GM12878 (cell line): ENCODE measurements around the gene PLPPR2. TPM values are rescaled to one million over a fixed set of nuclear protein-coding genes. Genes with fewer than 3 reads are reported as not detected.

ENCODE experiments used
- CBX5 ChIP-seq: sonication (generic); IDR thresholded peaks from 2 replicates; pipeline ENCODE4 v1.6.1; 2016; ENCODE audit warnings: low read depth, moderate library complexity, mild to moderate bottlenecking, inconsistent platforms
- CREB1 ChIP-seq: IDR thresholded peaks from 2 replicates; pipeline ENCODE4 v1.6.1; 2012; ENCODE audit warnings: low read depth, mild to moderate bottlenecking, inconsistent platforms
- HCFC1 ChIP-seq: fragments of 150-350 bp; IDR thresholded peaks from 2 replicates; pipeline ENCODE4 v1.6.1; 2014; ENCODE audit warnings: low read length
- HDGF ChIP-seq: fragments of 450-650 bp; IDR thresholded peaks from 2 replicates; pipeline ENCODE4 v1.6.1; 2016; ENCODE audit warnings: antibody characterized with exemption
- POLR2AphosphoS2 ChIP-seq: IDR thresholded peaks from 2 replicates; pipeline ENCODE4 v1.6.1; 2011; ENCODE audit warnings: low read depth, mild to moderate bottlenecking, low read length, improper control_type of control experiment, moderate library complexity
- POLR2AphosphoS5 ChIP-seq: IDR thresholded peaks from 2 replicates; pipeline ENCODE4 v1.6.1; 2011; ENCODE audit warnings: mild to moderate bottlenecking, low read length, inconsistent platforms
- STAT1 ChIP-seq: fragments of 450-650 bp; conservative IDR thresholded peaks from 2 replicates; pipeline ENCODE4 v1.6.1; 2014; ENCODE audit warnings: antibody characterized with exemption, mild to moderate bottlenecking
- TAF1 ChIP-seq: IDR thresholded peaks from 2 replicates; pipeline ENCODE4 v1.6.1; 2011; ENCODE audit warnings: mild to moderate bottlenecking, low read depth, low read length, borderline replicate concordance
- YY1 ChIP-seq: IDR thresholded peaks from 2 replicates; pipeline ENCODE4 v1.6.1; 2011; ENCODE audit warnings: low read depth, mild to moderate bottlenecking, low read length
- ZBED1 ChIP-seq: IDR thresholded peaks from 2 replicates; pipeline ENCODE4 v1.6.1; 2016; ENCODE audit warnings: borderline replicate concordance
- polyA plus RNA-seq, 11 experiments: library from polyadenylated mRNA; depleted of rRNA in 4 of 11; unstranded in 6 of 11; stranded (reverse) in 5 of 11; fragments of >200 nt; fragmentation: Nextera tagmentation in 4 of 11; fragmentation: Illumina TruSeq in 1 of 11; extraction: Ambion mirVana in 4 of 11; extraction: Trizol in 1 of 11; gene quantifications; 1 replicate in 1 of 11; 2 replicates in 10 of 11; pipeline versions ENCODE4 v1.2.1 to v1.2.3, GENCODE V29; 2011 to 2016; ENCODE audit warnings: inconsistent platforms in 2 of 11, missing spikeins in 2 of 11, low read depth in 1 of 11
- total RNA-seq, 4 experiments: library from RNA; depleted of rRNA in 3 of 4; stranded (reverse); fragments of >200 nt in 3 of 4; fragmentation: Illumina TruSeq in 1 of 4; extraction: Trizol in 1 of 4; gene quantifications; 2 replicates each; pipeline versions ENCODE4 v1.2.1 to v1.2.3, GENCODE V29; 2013 to 2021
- TF ChIP-seq, protein P1 (sequence below): IDR thresholded peaks from 2 replicates; pipeline ENCODE4 v1.6.1; 2012; ENCODE audit warnings: improper control_type of control experiment, low read depth, low read length; ENCODE audit not compliant: insufficient replicate concordance
- TF ChIP-seq, protein P2 (sequence below): IDR thresholded peaks from 2 replicates; pipeline ENCODE4 v1.6.1; 2012; ENCODE audit warnings: low read depth, low read length, improper control_type of control experiment
- TF ChIP-seq, protein P3 (sequence below): IDR thresholded peaks from 2 replicates; pipeline ENCODE4 v1.6.1; 2011; ENCODE audit warnings: mild to moderate bottlenecking, low read depth, low read length, moderate library complexity; ENCODE audit not compliant: insufficient replicate concordance
- TF ChIP-seq, protein P4 (sequence below): IDR thresholded peaks from 2 replicates; pipeline ENCODE4 v1.6.1; 2011; ENCODE audit warnings: low read depth, mild to moderate bottlenecking, low read length, moderate library complexity, borderline replicate concordance; ENCODE audit errors: extremely low read depth
- TF ChIP-seq, protein P5 (sequence below): fragments of 450-650 bp; IDR thresholded peaks from 2 replicates; pipeline ENCODE4 v1.6.1; 2014; ENCODE audit warnings: mild to moderate bottlenecking
- TF ChIP-seq, protein P6 (sequence below): fragments of 450-650 bp; conservative IDR thresholded peaks from 2 replicates; pipeline ENCODE4 v1.6.1; 2017; ENCODE audit warnings: mild to moderate bottlenecking, moderate library complexity
- TF ChIP-seq, protein P7 (sequence below): fragments of 450-650 bp; IDR thresholded peaks from 2 replicates; pipeline ENCODE4 v1.6.1; 2017; ENCODE audit warnings: low read depth, mild to moderate bottlenecking, moderate library complexity

PLPPR2 gene
- total and polyA plus RNA-seq, 10 of the 15 experiments (the other 5 are each of a cell fraction or from before 2014, with no cell fraction given) = 0.09 to 2.8 (median 0.70) TPM

DNA sequence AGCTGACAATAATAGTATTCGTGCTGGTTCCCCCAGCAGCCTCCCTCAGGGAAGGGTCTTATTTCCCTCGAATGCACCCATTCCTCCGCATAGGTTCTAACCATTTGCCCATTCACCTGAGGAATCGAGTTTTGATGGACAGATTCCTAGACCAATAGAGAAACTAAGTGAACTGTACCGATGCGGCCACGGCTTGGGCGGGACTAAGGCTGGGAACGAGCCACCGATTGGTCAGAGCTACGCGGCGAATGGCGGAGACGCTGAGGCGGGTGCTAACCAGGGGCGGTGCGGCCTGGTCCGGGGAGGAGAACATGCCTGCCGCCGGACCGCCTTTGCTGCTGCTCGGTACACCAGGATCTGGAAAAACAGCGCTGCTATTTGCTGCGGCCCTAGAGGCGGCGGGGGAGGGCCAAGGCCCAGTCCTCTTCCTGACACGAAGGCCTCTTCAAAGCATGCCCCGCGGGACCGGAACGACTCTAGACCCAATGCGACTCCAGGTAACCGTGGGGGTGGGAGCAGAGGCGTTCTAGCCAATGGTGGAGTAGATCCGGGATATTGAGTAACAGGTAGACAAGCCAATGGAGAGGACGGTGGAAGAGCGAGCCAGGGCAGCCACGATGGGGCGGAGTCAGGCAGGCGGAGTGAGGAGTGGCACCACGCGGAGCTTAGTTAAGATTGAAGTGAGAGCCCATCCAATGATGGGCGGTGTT is 19.4 kb downstream of the PLPPR2 start, which contains the start of gene SWSAP1 (continued):
- TF ChIP-seq, protein P1, sequence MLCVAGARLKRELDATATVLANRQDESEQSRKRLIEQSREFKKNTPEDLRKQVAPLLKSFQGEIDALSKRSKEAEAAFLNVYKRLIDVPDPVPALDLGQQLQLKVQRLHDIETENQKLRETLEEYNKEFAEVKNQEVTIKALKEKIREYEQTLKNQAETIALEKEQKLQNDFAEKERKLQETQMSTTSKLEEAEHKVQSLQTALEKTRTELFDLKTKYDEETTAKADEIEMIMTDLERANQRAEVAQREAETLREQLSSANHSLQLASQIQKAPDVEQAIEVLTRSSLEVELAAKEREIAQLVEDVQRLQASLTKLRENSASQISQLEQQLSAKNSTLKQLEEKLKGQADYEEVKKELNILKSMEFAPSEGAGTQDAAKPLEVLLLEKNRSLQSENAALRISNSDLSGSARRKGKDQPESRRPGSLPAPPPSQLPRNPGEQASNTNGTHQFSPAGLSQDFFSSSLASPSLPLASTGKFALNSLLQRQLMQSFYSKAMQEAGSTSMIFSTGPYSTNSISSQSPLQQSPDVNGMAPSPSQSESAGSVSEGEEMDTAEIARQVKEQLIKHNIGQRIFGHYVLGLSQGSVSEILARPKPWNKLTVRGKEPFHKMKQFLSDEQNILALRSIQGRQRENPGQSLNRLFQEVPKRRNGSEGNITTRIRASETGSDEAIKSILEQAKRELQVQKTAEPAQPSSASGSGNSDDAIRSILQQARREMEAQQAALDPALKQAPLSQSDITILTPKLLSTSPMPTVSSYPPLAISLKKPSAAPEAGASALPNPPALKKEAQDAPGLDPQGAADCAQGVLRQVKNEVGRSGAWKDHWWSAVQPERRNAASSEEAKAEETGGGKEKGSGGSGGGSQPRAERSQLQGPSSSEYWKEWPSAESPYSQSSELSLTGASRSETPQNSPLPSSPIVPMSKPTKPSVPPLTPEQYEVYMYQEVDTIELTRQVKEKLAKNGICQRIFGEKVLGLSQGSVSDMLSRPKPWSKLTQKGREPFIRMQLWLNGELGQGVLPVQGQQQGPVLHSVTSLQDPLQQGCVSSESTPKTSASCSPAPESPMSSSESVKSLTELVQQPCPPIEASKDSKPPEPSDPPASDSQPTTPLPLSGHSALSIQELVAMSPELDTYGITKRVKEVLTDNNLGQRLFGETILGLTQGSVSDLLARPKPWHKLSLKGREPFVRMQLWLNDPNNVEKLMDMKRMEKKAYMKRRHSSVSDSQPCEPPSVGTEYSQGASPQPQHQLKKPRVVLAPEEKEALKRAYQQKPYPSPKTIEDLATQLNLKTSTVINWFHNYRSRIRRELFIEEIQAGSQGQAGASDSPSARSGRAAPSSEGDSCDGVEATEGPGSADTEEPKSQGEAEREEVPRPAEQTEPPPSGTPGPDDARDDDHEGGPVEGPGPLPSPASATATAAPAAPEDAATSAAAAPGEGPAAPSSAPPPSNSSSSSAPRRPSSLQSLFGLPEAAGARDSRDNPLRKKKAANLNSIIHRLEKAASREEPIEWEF = no peak
- TF ChIP-seq, protein P2, sequence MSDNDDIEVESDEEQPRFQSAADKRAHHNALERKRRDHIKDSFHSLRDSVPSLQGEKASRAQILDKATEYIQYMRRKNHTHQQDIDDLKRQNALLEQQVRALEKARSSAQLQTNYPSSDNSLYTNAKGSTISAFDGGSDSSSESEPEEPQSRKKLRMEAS = peak; percentile 72; the same call in 1 of the 2 replicates
- TF ChIP-seq HCFC1 = peak; percentile 43
- TF ChIP-seq, protein P3, sequence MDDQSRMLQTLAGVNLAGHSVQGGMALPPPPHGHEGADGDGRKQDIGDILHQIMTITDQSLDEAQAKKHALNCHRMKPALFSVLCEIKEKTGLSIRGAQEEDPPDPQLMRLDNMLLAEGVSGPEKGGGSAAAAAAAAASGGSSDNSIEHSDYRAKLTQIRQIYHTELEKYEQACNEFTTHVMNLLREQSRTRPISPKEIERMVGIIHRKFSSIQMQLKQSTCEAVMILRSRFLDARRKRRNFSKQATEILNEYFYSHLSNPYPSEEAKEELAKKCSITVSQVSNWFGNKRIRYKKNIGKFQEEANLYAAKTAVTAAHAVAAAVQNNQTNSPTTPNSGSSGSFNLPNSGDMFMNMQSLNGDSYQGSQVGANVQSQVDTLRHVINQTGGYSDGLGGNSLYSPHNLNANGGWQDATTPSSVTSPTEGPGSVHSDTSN = peak; percentile 97
- TF ChIP-seq HDGF = peak; percentile 99; the same call in 1 of the 2 replicates
- TF ChIP-seq CBX5 = no peak
- TF ChIP-seq, protein P4, sequence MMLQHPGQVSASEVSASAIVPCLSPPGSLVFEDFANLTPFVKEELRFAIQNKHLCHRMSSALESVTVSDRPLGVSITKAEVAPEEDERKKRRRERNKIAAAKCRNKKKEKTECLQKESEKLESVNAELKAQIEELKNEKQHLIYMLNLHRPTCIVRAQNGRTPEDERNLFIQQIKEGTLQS = no peak
- TF ChIP-seq CREB1 = peak; percentile 90
- TF ChIP-seq YY1 = peak; percentile 87
- TF ChIP-seq, protein P5, sequence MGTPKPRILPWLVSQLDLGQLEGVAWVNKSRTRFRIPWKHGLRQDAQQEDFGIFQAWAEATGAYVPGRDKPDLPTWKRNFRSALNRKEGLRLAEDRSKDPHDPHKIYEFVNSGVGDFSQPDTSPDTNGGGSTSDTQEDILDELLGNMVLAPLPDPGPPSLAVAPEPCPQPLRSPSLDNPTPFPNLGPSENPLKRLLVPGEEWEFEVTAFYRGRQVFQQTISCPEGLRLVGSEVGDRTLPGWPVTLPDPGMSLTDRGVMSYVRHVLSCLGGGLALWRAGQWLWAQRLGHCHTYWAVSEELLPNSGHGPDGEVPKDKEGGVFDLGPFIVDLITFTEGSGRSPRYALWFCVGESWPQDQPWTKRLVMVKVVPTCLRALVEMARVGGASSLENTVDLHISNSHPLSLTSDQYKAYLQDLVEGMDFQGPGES = peak; percentile 83
- no peak for TF ChIP-seq ZBED1
- peak; percentile 80 for TF ChIP-seq POLR2AphosphoS2
- peak; percentile 95 for TF ChIP-seq STAT1
- peak; percentile 87 for TF ChIP-seq POLR2AphosphoS5
- TF ChIP-seq, protein P6, sequence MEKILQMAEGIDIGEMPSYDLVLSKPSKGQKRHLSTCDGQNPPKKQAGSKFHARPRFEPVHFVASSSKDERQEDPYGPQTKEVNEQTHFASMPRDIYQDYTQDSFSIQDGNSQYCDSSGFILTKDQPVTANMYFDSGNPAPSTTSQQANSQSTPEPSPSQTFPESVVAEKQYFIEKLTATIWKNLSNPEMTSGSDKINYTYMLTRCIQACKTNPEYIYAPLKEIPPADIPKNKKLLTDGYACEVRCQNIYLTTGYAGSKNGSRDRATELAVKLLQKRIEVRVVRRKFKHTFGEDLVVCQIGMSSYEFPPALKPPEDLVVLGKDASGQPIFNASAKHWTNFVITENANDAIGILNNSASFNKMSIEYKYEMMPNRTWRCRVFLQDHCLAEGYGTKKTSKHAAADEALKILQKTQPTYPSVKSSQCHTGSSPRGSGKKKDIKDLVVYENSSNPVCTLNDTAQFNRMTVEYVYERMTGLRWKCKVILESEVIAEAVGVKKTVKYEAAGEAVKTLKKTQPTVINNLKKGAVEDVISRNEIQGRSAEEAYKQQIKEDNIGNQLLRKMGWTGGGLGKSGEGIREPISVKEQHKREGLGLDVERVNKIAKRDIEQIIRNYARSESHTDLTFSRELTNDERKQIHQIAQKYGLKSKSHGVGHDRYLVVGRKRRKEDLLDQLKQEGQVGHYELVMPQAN = 0 out of 2 replicates have a peak, but pooled peaks have one; percentile 18
- TF ChIP-seq, protein P7, sequence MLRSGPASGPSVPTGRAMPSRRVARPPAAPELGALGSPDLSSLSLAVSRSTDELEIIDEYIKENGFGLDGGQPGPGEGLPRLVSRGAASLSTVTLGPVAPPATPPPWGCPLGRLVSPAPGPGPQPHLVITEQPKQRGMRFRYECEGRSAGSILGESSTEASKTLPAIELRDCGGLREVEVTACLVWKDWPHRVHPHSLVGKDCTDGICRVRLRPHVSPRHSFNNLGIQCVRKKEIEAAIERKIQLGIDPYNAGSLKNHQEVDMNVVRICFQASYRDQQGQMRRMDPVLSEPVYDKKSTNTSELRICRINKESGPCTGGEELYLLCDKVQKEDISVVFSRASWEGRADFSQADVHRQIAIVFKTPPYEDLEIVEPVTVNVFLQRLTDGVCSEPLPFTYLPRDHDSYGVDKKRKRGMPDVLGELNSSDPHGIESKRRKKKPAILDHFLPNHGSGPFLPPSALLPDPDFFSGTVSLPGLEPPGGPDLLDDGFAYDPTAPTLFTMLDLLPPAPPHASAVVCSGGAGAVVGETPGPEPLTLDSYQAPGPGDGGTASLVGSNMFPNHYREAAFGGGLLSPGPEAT = peak; percentile 57
- TF ChIP-seq TAF1 = 0 out of 2 replicates have a peak, but pooled peaks have one; percentile 10
